ENCODE data around the gene TPH2.

Gene TPH2

GRCh38 chr12:71967211-71967610, 28.6 kb downstream of the TPH2 start:
- DNase-seq, result no peak

GRCh38 chr12:71969330-71969729, 30.7 kb downstream of the TPH2 start:
- no peak for DNase-seq

GRCh38 chr12:71970031-71970430, 31.4 kb downstream of the TPH2 start:
- no peak for DNase-seq

- DNase-seq, result peak; percentile 52
Observed at GRCh38 chr12:71972441-71973074, 33.9 kb downstream of the TPH2 start.

- no peak for DNase-seq
Observed at GRCh38 chr12:71973687-71974086, 35.0 kb downstream of the TPH2 start.

- DNase-seq, result no peak
Observed at GRCh38 chr12:71980538-71980937, 41.9 kb downstream of the TPH2 start.

- DNase-seq, result no peak
Observed at GRCh38 chr12:71981149-71981548, 42.5 kb downstream of the TPH2 start.

- DNase-seq, result no peak
Observed at GRCh38 chr12:71994715-71995114, 56.1 kb downstream of the TPH2 start.

GRCh38 chr12:71999795-72000194, 61.1 kb downstream of the TPH2 start:
- no peak for DNase-seq

GRCh38 chr12:72000969-72001648, 62.5 kb downstream of the TPH2 start:
- no peak for DNase-seq

- DNase-seq, result no peak
Observed at GRCh38 chr12:72006766-72007165, 68.1 kb downstream of the TPH2 start.

GRCh38 chr12:72010356-72010755, 71.7 kb downstream of the TPH2 start:
- no peak for DNase-seq

- no peak for DNase-seq
Observed at GRCh38 chr12:72011374-72011773, 72.7 kb downstream of the TPH2 start.

GRCh38 chr12:72012874-72013273, 74.2 kb downstream of the TPH2 start:
- no peak for DNase-seq

GRCh38 chr12:72015895-72016294, 77.2 kb downstream of the TPH2 start:
- DNase-seq, result no peak

- DNase-seq, result peak; percentile 62
Observed at GRCh38 chr12:72017054-72017651, 78.5 kb downstream of the TPH2 start.

- DNase-seq, result no peak
Observed at GRCh38 chr12:72018036-72018435, 79.4 kb downstream of the TPH2 start.

- DNase-seq, result no peak
Observed at GRCh38 chr12:72024613-72025012, 86.0 kb downstream of the TPH2 start.

- no peak for DNase-seq
Observed at GRCh38 chr12:72025524-72025923, 86.9 kb downstream of the TPH2 start.

GRCh38 chr12:72028966-72029365, 90.3 kb downstream of the TPH2 start:
- no peak for DNase-seq

- DNase-seq, result no peak
Observed at GRCh38 chr12:72030277-72030676, 91.6 kb downstream of the TPH2 start.

GRCh38 chr12:72031066-72031465, 92.4 kb downstream of the TPH2 start:
- no peak for DNase-seq

- no peak for DNase-seq
Observed at GRCh38 chr12:72033991-72034390, 95.3 kb downstream of the TPH2 start.

- no peak for DNase-seq
Observed at GRCh38 chr12:72035625-72036024, 97.0 kb downstream of the TPH2 start.

GRCh38 chr12:72036393-72036792, 97.7 kb downstream of the TPH2 start:
- DNase-seq, result no peak

All from DMS153 (cell line).